Neural progenitor cell (in vitro differentiated cells): Measurements from ENCODE around the gene HSPB6. TPM values are rescaled to one million over a fixed set of nuclear protein-coding genes. Genes with fewer than 3 reads are reported as not detected.
A peak's percentile ranks its signal among the peaks of the same experiment; 100 is the strongest.

ENCODE experiments used
- DNase-seq: peaks from one replicate; pipeline ENCODE4 v3.0.0-alpha.2; 2016; ENCODE audit warnings: low spot score
- H2AFZ ChIP-seq: fragments of 200-600 bp; sonication (generic); replicated peaks from 2 replicates; pipeline ENCODE4 v1.6.1; 2016; ENCODE audit warnings: antibody characterized with exemption
- H3F3A ChIP-seq: fragments of 200-600 bp; sonication (generic); 2 replicates; pipeline ENCODE4 v1.6.1; 2016; ENCODE audit warnings: antibody characterized with exemption, low read depth
- H3K27ac ChIP-seq: fragments of 200-600 bp; sonication (generic); 2 replicates; pipeline ENCODE4 v1.5.1; 2016; ENCODE audit warnings: mild to moderate bottlenecking
- H3K27me3 ChIP-seq: fragments of 200-600 bp; sonication (generic); 2 replicates; pipeline ENCODE4 v1.6.1; 2016; ENCODE audit warnings: mild to moderate bottlenecking, moderate library complexity
- H3K36me3 ChIP-seq: fragments of 200-600 bp; sonication (generic); 2 replicates; pipeline ENCODE4 v1.5.1; 2016
- H3K4me1 ChIP-seq: fragments of 200-600 bp; sonication (generic); 2 replicates; pipeline ENCODE4 v1.6.1; 2016; ENCODE audit warnings: mixed run types
- H3K4me2 ChIP-seq: fragments of 200-600 bp; sonication (generic); 2 replicates; pipeline ENCODE4 v1.6.1; 2016
- H3K4me3 ChIP-seq: fragments of 200-600 bp; sonication (generic); 2 replicates; pipeline ENCODE4 v1.5.1; 2016
- H3K79me2 ChIP-seq: fragments of 200-600 bp; sonication (generic); 2 replicates; pipeline ENCODE4 v1.6.1; 2016; ENCODE audit warnings: low read depth
- H3K9ac ChIP-seq: fragments of 200-600 bp; sonication (generic); 2 replicates; pipeline ENCODE4 v1.6.1; 2016
- H3K9me3 ChIP-seq: fragments of 200-600 bp; sonication (generic); 2 replicates; pipeline ENCODE4 v1.5.1; 2016; ENCODE audit warnings: low read depth
- H4K20me1 ChIP-seq: fragments of 200-600 bp; sonication (generic); 2 replicates; pipeline ENCODE4 v1.6.1; 2016; ENCODE audit warnings: low read depth
- H3K27ac Mint-ChIP-seq: 3 replicates; pipeline ENCODE4 v1.8.0; 2021; ENCODE audit warnings: mixed read lengths
- H3K27me3 Mint-ChIP-seq: 2 replicates; pipeline ENCODE4 v1.8.0; 2022; ENCODE audit warnings: low read depth, mild to moderate bottlenecking, inconsistent platforms, moderate library complexity, mixed read lengths; ENCODE audit not compliant: insufficient read depth
- H3K36me3 Mint-ChIP-seq: 3 replicates; pipeline ENCODE4 v1.8.0; 2021; ENCODE audit warnings: mixed read lengths
- H3K4me1 Mint-ChIP-seq: 3 replicates; pipeline ENCODE4 v1.8.0; 2021; ENCODE audit warnings: mixed read lengths
- H3K4me3 Mint-ChIP-seq: 3 replicates; pipeline ENCODE4 v1.8.0; 2021; ENCODE audit warnings: mild to moderate bottlenecking, moderate library complexity, mixed read lengths
- H3K9me3 Mint-ChIP-seq: 3 replicates; pipeline ENCODE4 v1.8.0; 2020; ENCODE audit warnings: mixed read lengths
- EZH2 ChIP-seq: fragments of 200-600 bp; sonication (generic); IDR thresholded peaks from 2 replicates; pipeline ENCODE4 v1.6.1; 2017; ENCODE audit warnings: antibody characterized with exemption, mild to moderate bottlenecking, moderate library complexity
- EZH2phosphoT487 ChIP-seq: fragments of 200-600 bp; sonication (generic); IDR thresholded peaks from 2 replicates; pipeline ENCODE4 v1.6.1; 2017; ENCODE audit warnings: antibody characterized with exemption
- total RNA-seq: library from RNA; depleted of rRNA; stranded (reverse); fragments of >200 nt; gene quantifications from 2 replicates; pipeline ENCODE4 v1.2.3, GENCODE V29; 2015; ENCODE audit warnings: low replicate concordance
- TF ChIP-seq, protein P1 (sequence below): fragments of 200-600 bp; sonication (generic); IDR thresholded peaks from 2 replicates; pipeline ENCODE4 v1.5.1; 2017; ENCODE audit warnings: antibody characterized with exemption, mild to moderate bottlenecking

HSPB6 gene
- total RNA-seq, 1 donor from 2014 or later = not detected

GRCh38 chr19:35740423-35741202, 16.2 kb downstream of the HSPB6 start:
- DNase-seq = peak; percentile 99
- peaks cover 26% of the 10 kb centered on the region for H3K4me1 Mint-ChIP-seq
- peak overlapping the region; percentile 79 for H3K4me3 ChIP-seq
- peaks cover 13% of the 10 kb centered on the region for H3K27me3 Mint-ChIP-seq
- no peak for TF ChIP-seq EZH2phosphoT487
- TF ChIP-seq EZH2 = no peak
- TF ChIP-seq, protein P1, sequence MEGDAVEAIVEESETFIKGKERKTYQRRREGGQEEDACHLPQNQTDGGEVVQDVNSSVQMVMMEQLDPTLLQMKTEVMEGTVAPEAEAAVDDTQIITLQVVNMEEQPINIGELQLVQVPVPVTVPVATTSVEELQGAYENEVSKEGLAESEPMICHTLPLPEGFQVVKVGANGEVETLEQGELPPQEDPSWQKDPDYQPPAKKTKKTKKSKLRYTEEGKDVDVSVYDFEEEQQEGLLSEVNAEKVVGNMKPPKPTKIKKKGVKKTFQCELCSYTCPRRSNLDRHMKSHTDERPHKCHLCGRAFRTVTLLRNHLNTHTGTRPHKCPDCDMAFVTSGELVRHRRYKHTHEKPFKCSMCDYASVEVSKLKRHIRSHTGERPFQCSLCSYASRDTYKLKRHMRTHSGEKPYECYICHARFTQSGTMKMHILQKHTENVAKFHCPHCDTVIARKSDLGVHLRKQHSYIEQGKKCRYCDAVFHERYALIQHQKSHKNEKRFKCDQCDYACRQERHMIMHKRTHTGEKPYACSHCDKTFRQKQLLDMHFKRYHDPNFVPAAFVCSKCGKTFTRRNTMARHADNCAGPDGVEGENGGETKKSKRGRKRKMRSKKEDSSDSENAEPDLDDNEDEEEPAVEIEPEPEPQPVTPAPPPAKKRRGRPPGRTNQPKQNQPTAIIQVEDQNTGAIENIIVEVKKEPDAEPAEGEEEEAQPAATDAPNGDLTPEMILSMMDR = peak; percentile 56
- H3K9ac ChIP-seq = no peak overlapping the region
- no peaks in the 10 kb centered on the region for H3K36me3 ChIP-seq
- peaks cover 9% of the 10 kb centered on the region for H3K4me1 ChIP-seq
- H2AFZ ChIP-seq = peak overlapping the region; percentile 73
- H3K27ac Mint-ChIP-seq = peak overlapping the region; percentile 87
- peak overlapping the region; percentile 81 for H3K27ac ChIP-seq
- peaks cover 9% of the 10 kb centered on the region for H3K36me3 Mint-ChIP-seq
- peak overlapping the region; percentile 89 for H3K4me3 Mint-ChIP-seq
- peaks cover 17% of the 10 kb centered on the region for H4K20me1 ChIP-seq
- peaks cover under 1% of the 10 kb centered on the region for H3K79me2 ChIP-seq
- H3K9me3 ChIP-seq = no peaks in the 10 kb centered on the region
- peaks cover 46% of the 10 kb centered on the region for H3F3A ChIP-seq
- no peaks in the 10 kb centered on the region for H3K9me3 Mint-ChIP-seq
- peak overlapping the region; percentile 92 for H3K4me2 ChIP-seq
- H3K27me3 ChIP-seq = no peaks in the 10 kb centered on the region

DNA sequence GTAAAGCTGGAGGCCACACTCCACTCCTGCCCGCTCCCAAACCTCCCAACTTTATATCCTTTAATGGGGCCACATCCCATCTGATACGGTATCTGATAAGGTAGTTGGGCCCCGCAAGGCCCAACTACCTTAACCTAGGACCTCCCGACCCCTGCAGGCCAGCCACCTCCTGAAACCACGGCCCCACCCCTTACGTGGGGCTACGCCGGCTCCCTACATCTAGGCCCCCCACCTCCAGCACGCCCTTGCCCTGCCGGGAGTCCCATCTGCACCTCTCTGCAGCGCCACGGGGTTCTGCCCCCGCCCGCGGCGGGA, 16.8 kb downstream of the HSPB6 start:
- no peaks in the 10 kb centered on the region for H3K9me3 ChIP-seq
- peak overlapping the region; percentile 89 for H3K4me3 Mint-ChIP-seq
- H3F3A ChIP-seq = peaks cover 45% of the 10 kb centered on the region
- H2AFZ ChIP-seq = peak overlapping the region; percentile 73
- H3K9ac ChIP-seq = no peak overlapping the region
- peaks cover 13% of the 10 kb centered on the region for H3K27me3 Mint-ChIP-seq
- no peaks in the 10 kb centered on the region for H3K27me3 ChIP-seq
- peak; percentile 25 for DNase-seq
- TF ChIP-seq EZH2phosphoT487 = no peak
- TF ChIP-seq EZH2 = no peak
- TF ChIP-seq, protein P1 = no peak
- peaks cover 9% of the 10 kb centered on the region for H3K36me3 Mint-ChIP-seq
- H3K27ac Mint-ChIP-seq = no peak overlapping the region
- no peaks in the 10 kb centered on the region for H3K79me2 ChIP-seq
- no peaks in the 10 kb centered on the region for H3K9me3 Mint-ChIP-seq
- peak overlapping the region; percentile 92 for H3K4me2 ChIP-seq
- peaks cover 22% of the 10 kb centered on the region for H3K4me1 Mint-ChIP-seq
- H3K4me3 ChIP-seq = peak overlapping the region; percentile 79
- H3K36me3 ChIP-seq = no peaks in the 10 kb centered on the region
- H3K4me1 ChIP-seq = peaks cover 9% of the 10 kb centered on the region
- peaks cover 17% of the 10 kb centered on the region for H4K20me1 ChIP-seq
- no peak overlapping the region for H3K27ac ChIP-seq

GRCh38 chr19:35739275-35740107, 17.3 kb downstream of the HSPB6 start:
- H3K9me3 Mint-ChIP-seq = no peaks in the 10 kb centered on the region
- no peak overlapping the region for H3K9ac ChIP-seq
- peaks cover 9% of the 10 kb centered on the region for H3K4me1 ChIP-seq
- peak overlapping the region; percentile 89 for H3K4me3 Mint-ChIP-seq
- no peaks in the 10 kb centered on the region for H3K27me3 ChIP-seq
- no peak for DNase-seq
- H3K27me3 Mint-ChIP-seq = peaks cover 11% of the 10 kb centered on the region
- H3K79me2 ChIP-seq = no peaks in the 10 kb centered on the region
- peaks cover 10% of the 10 kb centered on the region for H3K36me3 Mint-ChIP-seq
- peaks cover 17% of the 10 kb centered on the region for H4K20me1 ChIP-seq
- no peaks in the 10 kb centered on the region for H3K36me3 ChIP-seq
- H3K4me2 ChIP-seq = peak overlapping the region; percentile 92
- H3K9me3 ChIP-seq = no peaks in the 10 kb centered on the region
- H3K4me1 Mint-ChIP-seq = peaks cover 20% of the 10 kb centered on the region
- TF ChIP-seq EZH2 (no peak), EZH2phosphoT487 (no peak)
- TF ChIP-seq, protein P1 = no peak
- H2AFZ ChIP-seq = no peak overlapping the region
- H3F3A ChIP-seq = peaks cover 41% of the 10 kb centered on the region
- no peak overlapping the region for H3K27ac ChIP-seq
- H3K27ac Mint-ChIP-seq = no peak overlapping the region
- H3K4me3 ChIP-seq = peak overlapping the region; percentile 79
